Measurements from ENCODE around the gene FOXC2.

DNA sequence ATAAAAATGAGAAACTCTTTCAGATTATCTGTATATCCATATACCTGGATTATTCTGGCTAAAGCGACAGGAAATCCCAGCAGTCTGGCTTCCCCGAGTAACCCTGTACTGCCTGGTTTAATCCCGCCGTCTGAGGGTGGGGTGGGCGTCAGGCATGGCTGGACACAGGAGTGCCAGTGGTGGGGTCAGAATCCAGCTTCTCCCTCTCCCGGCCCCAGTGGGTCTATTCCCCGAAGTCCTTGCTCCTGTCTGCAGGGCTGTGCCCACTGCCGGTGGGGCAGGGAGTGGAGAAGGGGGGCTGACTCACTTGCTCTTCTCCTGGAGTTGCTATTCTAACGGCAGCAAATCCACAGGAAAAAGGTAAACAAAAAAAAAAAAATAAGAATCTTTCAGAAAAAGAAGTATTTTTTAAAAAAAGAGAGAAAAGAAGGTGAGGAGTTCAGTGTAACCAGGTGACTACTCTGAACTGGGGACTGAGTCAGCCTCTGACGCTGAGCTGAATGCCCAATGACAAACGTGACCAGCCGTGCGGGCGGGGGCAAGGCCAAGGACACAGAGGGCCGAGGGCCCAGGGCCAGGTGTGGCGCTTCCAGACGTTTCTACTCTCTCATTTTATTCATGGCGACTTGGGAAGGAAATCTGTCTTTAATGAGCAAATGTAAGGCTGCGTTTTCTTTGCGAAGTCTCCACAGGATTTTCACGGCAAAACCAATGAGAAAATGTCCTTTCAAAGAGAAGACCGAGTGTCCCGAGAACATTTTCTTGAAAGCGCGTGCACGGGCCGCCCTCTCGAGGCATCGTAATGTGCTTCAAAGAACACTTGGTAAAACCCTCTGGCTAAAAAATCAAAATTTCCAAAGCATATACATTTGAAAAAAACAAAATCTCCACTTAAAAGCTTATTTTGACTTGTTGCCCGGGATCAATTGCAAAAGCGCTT, 36.1 kb upstream of the FOXC2 start:
- TF ChIP-seq, protein P1, sequence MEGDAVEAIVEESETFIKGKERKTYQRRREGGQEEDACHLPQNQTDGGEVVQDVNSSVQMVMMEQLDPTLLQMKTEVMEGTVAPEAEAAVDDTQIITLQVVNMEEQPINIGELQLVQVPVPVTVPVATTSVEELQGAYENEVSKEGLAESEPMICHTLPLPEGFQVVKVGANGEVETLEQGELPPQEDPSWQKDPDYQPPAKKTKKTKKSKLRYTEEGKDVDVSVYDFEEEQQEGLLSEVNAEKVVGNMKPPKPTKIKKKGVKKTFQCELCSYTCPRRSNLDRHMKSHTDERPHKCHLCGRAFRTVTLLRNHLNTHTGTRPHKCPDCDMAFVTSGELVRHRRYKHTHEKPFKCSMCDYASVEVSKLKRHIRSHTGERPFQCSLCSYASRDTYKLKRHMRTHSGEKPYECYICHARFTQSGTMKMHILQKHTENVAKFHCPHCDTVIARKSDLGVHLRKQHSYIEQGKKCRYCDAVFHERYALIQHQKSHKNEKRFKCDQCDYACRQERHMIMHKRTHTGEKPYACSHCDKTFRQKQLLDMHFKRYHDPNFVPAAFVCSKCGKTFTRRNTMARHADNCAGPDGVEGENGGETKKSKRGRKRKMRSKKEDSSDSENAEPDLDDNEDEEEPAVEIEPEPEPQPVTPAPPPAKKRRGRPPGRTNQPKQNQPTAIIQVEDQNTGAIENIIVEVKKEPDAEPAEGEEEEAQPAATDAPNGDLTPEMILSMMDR (IDR thresholded peaks at IDR 0.05): no peak
- no peak for TF ChIP-seq POLR2A (IDR thresholded peaks at IDR 0.05)

Measured in body of pancreas (tissue), 4 donors.